IPS-18c (cell line): Measurements from ENCODE around the gene RGSL1.
"Not testable (repeated sequence)": the region's sequence is repeated elsewhere in the genome, so short reads cannot be mapped to it uniquely, and the experiment has no call there.

ENCODE experiments used
- H3K4me3 ChIP-seq: 2 replicates; pipeline ENCODE4 v1.7.0; 2013; ENCODE audit warnings: low read depth, mild to moderate bottlenecking, low read length, moderate library complexity; ENCODE audit not compliant: insufficient read depth
- H3K9me3 ChIP-seq: one replicate; pipeline ENCODE4 v1.6.1; 2013; ENCODE audit warnings: mild to moderate bottlenecking, low read length, moderate library complexity; ENCODE audit not compliant: control insufficient read depth, insufficient read depth

Gene RGSL1

DNA sequence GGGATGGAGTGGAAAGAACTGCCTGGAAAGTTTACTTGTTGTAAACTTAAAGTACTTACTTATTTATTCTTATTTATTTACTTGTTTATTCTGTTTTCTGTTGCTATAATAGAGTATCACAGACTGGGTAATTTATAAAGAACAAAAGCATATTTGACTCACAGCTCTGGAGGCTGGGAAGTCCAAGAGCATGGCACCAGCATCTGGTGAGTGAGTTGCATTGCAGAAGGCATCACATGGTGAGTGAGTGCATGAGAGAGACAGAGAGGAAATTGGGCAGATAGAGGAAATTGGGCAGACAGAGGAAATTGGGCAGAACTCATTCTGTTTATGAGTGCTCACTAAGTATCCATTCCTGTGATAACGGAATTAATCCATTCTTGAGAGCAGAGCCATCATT is 11.6 kb upstream of the RGSL1 start:
- H3K9me3 ChIP-seq: peaks cover 5% of the 10 kb centered on the region
- no peak overlapping the region for H3K4me3 ChIP-seq

DNA sequence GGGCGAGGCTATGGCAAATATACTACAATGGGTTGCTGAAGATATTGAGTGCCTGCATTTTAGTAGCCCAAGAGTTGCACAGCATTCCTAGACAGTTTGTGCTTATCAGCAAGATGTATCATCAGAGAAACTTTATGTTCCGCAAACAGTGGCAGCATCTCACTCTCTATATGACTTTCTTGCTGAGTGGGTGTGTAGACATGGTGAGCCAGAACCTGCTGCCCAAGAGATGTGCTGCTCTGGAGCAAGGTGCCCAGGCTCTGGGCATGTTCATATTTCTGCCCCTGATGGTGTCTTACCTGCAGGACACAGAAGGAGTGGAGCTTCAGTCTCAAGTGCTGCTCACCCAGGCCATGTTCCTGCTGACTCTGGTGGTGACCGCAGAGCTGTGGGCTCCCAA is 8.2 kb upstream of the RGSL1 start:
- Histone ChIP-seq H3K9me3 (peaks cover 5% of the 10 kb centered on the region), H3K4me3 (no peak overlapping the region)

DNA sequence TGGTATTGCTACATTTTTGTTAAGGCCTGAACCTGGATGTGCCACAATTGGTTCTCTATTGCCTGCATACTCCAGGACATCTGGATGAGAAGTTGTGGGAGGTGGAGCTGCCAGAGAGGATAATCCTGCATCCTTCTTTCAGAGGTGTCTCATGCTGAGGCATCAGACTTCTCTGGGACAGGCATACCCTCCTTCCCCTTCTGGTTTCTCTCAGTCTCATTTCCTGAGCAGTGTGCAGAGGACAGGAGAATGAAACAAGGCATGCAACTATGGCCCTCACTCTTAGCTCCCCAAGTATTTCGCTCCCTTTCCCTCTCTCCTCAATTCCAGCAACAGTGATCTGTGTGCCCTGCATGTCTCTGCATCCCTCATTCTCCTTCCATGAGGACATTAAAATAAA is 7.6 kb upstream of the RGSL1 start:
- peaks cover 3% of the 10 kb centered on the region for H3K9me3 ChIP-seq
- H3K4me3 ChIP-seq: no peak overlapping the region

DNA sequence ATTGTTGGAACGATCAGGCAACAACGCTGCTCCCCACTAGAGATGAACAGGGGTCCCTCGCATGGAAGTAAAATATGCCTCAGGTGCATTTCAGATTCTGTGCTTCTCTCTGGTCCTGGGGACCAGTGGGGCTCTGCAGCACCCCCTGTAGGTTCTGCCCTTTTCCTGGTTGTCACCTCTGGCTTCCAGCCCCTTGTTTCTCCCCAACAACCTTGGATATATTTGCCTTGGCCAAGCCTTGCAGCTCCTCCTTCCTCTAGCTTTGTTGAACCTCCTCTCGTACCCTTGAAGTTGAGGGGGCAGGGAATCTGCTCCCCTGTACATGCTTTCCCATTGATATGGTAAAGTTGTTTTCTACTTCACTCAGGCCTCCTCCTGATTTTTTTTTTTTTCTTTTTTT is 5.4 kb upstream of the RGSL1 start:
- no peak overlapping the region for H3K4me3 ChIP-seq
- no peaks in the 10 kb centered on the region for H3K9me3 ChIP-seq

DNA sequence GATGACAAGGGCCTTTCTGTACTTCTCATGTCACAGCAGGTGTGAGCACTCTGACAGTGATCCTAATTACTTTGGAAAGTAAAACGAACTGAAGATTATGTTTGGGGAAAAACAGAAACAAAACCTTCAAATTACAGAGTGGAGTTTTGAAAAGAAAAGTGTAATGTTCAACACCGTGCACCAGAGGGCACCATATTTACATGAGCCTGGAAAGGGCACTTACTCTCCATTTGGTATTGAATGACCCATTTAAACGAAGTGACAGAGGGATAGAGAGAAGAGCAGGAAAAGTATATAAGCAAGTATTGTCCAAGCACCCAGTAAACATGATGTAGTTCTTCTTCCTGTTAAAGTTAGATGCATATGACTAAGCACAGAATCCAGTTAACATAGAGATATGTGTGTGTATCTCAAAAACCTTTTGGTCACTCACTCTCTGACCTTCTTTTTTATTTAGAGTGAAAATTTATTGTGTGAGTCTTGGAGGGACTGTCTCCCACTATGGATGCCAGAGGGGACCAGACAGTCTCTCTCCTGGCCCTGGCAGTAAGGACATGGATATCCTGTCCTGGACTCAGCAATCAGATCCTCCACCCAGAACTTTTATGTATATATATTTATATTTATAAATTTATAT is 3.8 kb upstream of the RGSL1 start:
- Histone ChIP-seq H3K9me3 (no peaks in the 10 kb centered on the region), H3K4me3 (no peak overlapping the region)

DNA sequence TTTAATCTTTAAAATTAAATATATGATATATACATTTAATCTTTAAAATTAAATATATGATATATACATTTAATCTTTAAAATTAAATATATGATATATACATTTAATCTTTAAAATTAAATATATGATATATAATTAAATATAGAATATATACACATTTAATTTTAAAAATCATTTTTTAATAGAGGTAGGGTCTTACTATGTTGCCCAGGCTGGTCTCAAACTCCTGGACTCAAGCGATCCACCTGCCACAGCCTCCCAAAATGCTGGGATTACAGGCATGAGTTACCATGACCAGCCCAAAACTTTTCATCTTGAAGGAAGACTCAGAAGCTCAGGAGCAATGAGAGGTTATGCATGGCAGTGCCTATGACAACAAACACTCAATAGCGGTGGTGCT is 2.8 kb upstream of the RGSL1 start:
- H3K4me3 ChIP-seq: not testable (repeated sequence)

DNA sequence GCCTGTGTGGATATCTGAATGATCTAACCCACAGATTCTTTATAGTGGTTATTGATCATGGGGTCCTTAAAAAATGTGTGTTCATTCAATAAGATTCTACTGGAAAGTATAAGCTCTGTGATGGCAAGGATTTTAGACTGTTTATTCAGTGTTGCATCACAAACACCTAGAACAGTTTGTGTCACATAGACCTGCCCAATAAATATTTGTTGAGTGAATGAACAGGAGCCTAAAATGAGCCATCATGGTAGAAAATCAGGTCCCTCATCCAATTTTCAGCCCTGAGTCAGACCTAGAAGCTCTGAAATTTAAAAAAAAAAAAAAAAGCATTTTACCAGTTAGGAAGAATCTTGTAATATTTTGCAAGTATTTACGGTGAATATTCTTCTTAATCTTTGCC is 2.3 kb upstream of the RGSL1 start:
- H3K9me3 ChIP-seq: no peaks in the 10 kb centered on the region
- H3K4me3 ChIP-seq: no peak overlapping the region

More for the DNA sequence above, 2.8 kb upstream of the RGSL1 start:
- H3K9me3 ChIP-seq: not testable (repeated sequence)

DNA sequence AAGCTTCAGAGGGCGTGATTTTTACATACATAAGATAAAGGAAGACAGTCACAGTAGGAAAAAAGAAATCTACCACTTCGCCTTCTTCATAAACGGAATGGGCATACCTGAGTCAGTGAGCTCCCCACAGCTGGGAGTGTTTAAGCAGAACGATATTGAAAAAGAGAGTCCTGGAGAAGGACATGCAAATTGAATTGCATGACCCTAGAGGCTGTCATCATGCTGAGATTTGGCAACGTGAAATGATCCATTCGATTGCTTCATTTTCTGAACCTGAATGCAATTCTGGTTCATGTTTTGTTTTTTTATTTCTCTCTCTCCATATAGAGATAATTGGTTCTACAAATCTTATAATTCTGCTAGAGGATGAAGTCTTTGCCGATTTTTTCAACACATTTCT is 3.7 kb downstream of the RGSL1 start:
- no peak overlapping the region for H3K4me3 ChIP-seq
- peaks cover 3% of the 10 kb centered on the region for H3K9me3 ChIP-seq

DNA sequence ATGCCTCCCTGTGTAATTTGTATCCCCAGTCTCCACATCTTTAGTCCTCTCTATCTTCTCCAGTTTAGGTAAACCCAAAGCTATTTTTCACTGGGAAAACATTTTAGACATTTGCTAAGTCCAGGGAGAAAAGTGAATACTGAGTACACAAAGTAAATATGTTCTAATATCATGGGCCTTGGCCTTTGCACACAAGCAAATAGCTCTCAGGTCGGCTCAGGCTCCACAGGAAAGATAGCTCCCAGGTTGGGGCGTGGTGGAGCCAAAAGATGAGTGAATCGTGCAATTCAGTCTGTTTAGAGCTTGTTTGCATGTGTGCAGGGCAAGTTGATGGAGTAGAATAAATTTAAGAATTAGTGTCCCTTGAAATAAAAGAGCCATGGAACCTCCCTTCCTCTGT is 7.9 kb downstream of the RGSL1 start:
- Histone ChIP-seq H3K9me3 (peaks cover 3% of the 10 kb centered on the region), H3K4me3 (no peak overlapping the region)

DNA sequence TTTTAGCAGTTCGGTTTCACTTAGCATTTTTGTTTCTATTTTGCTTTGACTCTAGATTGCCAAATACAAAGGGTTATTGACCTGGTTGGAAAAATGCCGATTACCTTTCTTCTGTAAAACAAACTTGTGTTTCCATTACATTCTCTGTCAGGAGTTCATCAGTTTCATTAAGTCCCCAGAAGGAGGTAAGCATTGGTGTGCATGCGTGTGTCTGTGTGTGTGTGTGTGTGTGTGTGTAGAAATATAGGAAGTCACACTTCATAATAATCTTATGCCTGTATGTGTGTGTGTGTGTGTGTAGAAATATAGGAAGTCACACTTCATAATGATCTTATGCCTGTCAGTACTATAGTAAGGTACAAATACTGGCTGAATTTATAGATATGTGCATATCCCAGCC is 10.0 kb downstream of the RGSL1 start:
- Histone ChIP-seq H3K4me3 (no peak overlapping the region), H3K9me3 (peaks cover 3% of the 10 kb centered on the region)

DNA sequence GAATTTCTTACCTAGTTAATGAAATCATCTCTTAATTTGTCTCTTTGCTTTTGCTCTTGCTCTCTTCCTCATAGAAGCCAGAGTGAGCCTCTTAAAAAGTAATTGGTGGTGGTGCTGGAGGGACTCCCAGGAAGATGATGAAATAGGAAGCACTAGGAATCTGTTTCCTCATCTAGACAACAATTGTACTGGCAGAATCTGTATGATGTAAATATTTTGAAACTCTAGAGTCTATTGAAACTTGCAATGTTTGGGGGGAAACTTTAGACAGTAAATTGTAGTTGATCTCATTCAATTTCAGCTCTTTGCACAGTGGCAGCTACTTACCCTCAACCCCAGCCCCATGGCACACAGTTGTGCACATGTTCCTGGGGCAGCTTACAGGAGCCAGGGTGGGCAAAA is 10.6 kb downstream of the RGSL1 start:
- peaks cover 3% of the 10 kb centered on the region for H3K9me3 ChIP-seq
- no peak overlapping the region for H3K4me3 ChIP-seq

DNA sequence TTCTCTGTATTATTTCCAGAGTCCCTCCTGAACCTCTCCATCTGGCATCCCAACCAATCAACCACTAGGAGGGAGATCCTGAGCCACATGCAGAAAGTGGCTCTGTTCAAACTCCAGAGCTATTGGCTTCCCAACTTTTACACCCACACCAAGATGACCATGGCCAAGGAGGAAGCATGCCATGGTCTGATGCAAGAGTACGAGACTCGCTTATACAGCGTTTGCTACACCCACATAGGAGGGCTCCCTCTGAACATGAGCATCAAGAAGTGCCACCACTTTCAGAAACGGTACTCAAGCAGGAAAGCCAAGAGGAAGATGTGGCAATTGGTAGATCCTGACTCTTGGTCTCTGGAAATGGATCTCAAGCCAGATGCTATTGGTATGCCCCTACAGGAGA is 23.6 kb downstream of the RGSL1 start:
- Histone ChIP-seq H3K4me3 (no peak overlapping the region), H3K9me3 (no peaks in the 10 kb centered on the region)

DNA sequence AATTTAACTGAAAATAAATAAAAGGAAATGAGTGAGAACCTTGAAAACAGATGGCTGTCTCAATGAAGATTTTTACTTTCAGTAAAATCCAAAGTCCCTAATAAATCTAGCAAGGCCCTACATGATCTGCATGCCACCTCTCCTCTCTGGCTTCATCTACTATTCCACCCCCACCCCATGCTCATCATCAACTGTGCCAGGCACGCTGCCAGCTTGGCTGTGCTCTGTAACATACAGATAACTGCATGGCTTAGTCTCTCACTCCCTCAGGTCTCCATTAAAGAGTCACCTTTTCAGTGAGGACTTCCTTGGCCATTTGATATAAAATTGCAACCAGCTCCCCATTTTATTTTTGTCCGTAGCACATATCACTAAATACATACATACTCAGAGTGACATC is 26.7 kb downstream of the RGSL1 start:
- Histone ChIP-seq H3K9me3 (no peaks in the 10 kb centered on the region), H3K4me3 (no peak overlapping the region)

DNA sequence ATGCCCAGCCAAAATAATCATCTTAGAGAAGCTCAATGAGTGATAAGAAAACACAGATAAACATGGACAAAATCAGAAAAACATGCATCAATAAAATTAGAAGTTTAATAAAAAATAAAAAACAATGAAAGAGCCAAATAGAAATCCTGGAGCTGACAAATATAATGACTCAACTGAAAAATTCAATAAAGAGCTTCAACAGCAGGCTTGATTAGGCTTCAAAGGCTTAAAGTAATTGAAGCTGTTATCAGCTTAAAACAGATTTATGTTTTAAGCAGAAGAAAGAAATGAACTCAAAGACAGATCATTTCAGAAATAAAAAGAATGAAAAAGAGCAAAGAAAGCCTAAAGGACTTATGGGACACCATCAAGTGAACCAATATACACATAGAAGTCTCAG is 28.3 kb downstream of the RGSL1 start:
- Histone ChIP-seq H3K4me3 (no peak overlapping the region), H3K9me3 (no peaks in the 10 kb centered on the region)

DNA sequence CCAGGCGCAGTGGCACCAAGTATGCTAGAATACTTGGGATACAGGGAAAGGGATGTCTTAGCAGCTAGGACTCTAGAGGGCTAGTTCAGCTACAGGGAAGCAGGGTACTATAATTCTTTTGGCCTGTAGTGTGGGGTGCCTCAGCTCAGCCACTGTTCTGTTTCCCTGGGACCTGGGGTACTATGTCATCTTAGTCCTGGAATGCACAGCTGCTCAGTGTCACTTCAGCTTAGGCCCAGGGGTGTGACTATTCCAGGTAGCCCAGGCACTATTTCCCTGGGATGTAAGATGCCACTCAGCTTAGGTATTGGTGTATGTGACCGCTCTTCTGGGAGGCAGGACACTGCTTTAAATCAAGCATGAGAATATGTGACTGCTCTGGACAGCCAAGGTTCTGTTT is 34.1 kb downstream of the RGSL1 start:
- Histone ChIP-seq H3K9me3 (no peaks in the 10 kb centered on the region), H3K4me3 (no peak overlapping the region)

DNA sequence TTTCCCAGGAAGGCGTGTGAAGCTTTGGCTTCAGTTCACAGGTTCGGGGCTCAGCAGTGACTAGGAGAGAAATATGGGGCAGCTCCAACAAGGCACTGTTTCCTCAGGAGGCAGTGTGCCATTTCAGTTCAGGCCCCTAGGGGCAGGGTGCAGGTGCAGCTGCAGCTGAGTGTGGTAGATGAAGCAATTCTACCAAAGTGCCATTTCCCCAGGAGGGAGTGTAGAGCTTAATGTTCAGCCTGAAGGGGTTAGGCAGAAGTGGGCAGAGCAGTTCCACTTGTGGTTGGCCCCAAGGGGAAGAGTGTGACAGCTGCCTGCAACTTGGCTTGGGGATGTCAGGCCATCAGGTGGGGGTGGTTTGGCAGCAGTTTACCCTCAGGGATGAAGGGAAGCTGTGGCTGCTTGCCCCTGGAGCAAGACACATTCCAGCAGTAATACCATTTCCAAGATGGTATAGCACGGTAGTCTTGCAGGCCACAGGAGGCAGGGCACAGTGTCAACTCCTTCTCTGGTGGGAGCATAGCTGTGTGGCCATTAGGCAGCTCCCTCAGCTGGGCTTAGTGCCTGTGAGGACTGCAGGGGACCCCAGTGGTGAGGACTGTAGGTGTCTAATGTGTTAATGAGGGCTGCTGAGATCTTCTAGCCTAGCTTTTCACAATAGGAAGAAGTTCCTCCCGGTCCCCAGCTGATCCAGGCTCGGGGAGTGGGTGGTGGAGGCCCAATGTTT is 34.7 kb downstream of the RGSL1 start:
- H3K9me3 ChIP-seq: no peaks in the 10 kb centered on the region
- H3K4me3 ChIP-seq: no peak overlapping the region

DNA sequence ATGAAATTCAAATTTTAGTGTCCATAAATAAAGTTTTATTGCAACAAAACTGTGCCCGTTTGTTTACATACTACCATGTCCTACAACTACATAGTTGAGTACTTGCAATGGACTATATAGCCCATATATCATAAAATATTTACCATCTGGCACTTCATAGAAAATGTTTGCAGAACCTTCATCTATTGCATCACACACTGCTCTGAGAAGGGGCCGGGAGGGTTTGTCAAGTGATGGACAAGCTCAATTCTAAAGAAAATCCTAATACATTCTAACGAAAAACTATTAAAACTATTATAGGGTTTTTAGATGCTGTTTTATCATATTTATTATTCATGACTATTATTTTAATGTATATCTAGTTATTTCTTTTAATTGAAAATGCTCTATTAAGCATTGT is 35.9 kb downstream of the RGSL1 start:
- H3K9me3 ChIP-seq: no peaks in the 10 kb centered on the region
- H3K4me3 ChIP-seq: no peak overlapping the region

DNA sequence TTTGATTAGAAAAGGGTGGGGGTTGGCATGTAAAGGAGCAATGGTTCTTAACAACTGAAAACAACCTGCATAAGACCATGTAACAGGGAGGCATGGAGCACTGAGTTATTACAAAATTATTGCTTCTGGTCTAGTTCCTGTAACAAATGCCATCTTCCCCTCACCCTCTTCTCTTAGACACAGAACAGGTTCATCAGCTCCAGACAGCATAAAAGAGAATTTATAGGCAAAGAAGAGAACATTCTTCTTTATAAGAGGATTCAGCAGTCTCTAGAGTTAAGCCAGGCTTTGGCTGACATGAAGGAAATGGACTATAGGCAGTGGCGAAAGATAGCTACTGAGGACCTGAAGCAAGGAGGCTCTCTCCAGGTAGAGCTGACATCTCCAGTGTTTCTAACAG is 38.9 kb downstream of the RGSL1 start:
- Histone ChIP-seq H3K9me3 (no peaks in the 10 kb centered on the region), H3K4me3 (no peak overlapping the region)

DNA sequence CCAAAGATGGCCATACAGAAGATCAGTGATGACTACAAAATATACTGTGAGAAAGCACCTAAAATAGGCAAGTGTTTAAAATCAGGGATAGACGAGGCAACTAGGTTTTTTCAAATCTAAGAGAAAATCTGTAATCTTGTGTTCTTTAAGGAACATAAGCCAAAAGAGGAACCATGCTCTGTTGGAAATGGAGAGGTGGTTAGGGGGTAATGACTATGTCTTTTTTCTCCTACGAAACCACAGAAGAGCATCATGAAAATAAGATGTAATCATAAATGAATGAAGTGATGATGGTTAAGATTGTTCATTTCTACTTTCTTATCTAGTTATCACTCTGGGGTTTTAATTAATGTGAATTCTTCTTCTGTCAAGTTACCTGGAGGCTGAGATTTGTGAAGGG is 43.1 kb downstream of the RGSL1 start:
- Histone ChIP-seq H3K4me3 (no peak overlapping the region), H3K9me3 (no peaks in the 10 kb centered on the region)
